Measurements from ENCODE around the gene RGS3.

Gene RGS3

DNA sequence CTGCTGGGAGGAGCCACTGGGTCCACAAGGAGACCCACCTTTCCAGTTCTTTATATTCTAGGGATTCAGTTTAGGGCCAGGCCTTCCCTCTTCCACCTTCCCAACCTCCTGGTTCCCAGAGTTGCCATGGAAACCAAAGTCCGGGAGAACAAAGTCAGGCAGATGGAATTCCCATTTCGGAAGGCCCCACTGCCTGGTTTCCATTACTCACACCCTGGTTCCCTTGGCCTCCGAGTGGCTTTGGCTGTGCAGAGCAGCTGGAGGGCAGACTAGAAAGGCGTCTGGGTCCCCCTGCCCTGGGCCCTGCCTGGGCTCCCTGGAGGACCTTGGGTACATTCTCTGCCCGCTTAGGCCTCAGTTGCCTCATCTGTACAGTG, 136.1 kb downstream of the RGS3 start:
- TF ChIP-seq, protein P1, sequence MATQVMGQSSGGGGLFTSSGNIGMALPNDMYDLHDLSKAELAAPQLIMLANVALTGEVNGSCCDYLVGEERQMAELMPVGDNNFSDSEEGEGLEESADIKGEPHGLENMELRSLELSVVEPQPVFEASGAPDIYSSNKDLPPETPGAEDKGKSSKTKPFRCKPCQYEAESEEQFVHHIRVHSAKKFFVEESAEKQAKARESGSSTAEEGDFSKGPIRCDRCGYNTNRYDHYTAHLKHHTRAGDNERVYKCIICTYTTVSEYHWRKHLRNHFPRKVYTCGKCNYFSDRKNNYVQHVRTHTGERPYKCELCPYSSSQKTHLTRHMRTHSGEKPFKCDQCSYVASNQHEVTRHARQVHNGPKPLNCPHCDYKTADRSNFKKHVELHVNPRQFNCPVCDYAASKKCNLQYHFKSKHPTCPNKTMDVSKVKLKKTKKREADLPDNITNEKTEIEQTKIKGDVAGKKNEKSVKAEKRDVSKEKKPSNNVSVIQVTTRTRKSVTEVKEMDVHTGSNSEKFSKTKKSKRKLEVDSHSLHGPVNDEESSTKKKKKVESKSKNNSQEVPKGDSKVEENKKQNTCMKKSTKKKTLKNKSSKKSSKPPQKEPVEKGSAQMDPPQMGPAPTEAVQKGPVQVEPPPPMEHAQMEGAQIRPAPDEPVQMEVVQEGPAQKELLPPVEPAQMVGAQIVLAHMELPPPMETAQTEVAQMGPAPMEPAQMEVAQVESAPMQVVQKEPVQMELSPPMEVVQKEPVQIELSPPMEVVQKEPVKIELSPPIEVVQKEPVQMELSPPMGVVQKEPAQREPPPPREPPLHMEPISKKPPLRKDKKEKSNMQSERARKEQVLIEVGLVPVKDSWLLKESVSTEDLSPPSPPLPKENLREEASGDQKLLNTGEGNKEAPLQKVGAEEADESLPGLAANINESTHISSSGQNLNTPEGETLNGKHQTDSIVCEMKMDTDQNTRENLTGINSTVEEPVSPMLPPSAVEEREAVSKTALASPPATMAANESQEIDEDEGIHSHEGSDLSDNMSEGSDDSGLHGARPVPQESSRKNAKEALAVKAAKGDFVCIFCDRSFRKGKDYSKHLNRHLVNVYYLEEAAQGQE (IDR thresholded peaks at IDR 0.05; ENCODE audit: insufficient replicate concordance, low read depth) = no peak
- TF ChIP-seq POLR2AphosphoS5 (IDR thresholded peaks at IDR 0.05; ENCODE audit: low read depth) = no peak
- TF ChIP-seq, protein P2, sequence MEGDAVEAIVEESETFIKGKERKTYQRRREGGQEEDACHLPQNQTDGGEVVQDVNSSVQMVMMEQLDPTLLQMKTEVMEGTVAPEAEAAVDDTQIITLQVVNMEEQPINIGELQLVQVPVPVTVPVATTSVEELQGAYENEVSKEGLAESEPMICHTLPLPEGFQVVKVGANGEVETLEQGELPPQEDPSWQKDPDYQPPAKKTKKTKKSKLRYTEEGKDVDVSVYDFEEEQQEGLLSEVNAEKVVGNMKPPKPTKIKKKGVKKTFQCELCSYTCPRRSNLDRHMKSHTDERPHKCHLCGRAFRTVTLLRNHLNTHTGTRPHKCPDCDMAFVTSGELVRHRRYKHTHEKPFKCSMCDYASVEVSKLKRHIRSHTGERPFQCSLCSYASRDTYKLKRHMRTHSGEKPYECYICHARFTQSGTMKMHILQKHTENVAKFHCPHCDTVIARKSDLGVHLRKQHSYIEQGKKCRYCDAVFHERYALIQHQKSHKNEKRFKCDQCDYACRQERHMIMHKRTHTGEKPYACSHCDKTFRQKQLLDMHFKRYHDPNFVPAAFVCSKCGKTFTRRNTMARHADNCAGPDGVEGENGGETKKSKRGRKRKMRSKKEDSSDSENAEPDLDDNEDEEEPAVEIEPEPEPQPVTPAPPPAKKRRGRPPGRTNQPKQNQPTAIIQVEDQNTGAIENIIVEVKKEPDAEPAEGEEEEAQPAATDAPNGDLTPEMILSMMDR (IDR thresholded peaks at IDR 0.05; ENCODE audit: insufficient read depth, low read length) = no peak
- TF ChIP-seq GABPA (IDR thresholded peaks at IDR 0.05; ENCODE audit: low read depth) = no peak
- TF ChIP-seq SPI1 (IDR thresholded peaks at IDR 0.05; ENCODE audit: borderline replicate concordance, low read depth) = no peak
- H3K4me3 ChIP-seq (replicated peaks; ENCODE audit: insufficient read depth, low read length) = no peak overlapping the region
- H3K27ac ChIP-seq (replicated peaks) = no peak overlapping the region
- DNase-seq (ENCODE audit: low read depth in 1 of 2, low spot score in 1 of 2) = no peak
- H3K27me3 ChIP-seq (ENCODE audit: insufficient read depth, poor library complexity, severe bottlenecking) = no peaks in the 10 kb centered on the region

DNA sequence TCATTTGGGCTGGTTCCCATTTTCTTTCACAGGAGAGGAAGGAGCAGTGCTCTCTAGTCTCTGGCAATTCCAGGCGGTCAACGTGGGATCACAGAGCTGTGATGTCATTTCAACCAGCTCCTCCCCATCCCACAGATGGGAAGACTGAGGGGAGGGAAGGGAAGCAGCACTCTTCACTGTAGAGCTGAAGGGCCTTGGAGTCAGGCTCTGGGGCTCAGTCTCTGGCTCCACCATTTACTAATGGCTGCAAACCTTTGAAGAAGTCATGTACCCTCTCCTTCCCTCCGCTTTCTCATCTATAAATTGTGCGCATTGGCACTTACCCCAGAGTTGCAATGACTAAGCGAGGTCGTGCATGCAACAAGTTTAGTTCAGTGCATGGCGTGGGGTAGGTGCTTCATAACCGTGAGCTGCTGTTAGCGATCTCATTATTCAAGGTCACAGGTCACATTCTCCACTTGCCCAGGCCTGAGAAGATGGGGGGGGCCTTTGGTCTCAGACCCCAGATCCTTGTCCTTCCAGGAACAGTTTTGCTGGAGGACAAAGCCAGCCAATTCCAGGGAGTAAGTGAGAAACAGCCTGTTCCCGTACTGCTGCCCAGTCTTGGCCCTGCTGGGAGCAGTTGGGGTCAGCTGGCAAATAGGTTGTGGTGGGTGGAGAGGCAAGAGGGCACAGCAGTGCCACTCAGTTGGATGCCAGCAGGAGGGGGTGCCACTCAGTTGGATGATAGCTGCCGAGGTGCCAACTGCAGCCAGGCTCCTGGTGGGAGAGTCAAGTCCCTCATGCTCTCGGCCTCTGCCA, 136.7 kb downstream of the RGS3 start:
- Histone ChIP-seq H3K4me3 (replicated peaks; ENCODE audit: insufficient read depth, low read length) (no peak overlapping the region), H3K27ac (replicated peaks) (no peak overlapping the region), H3K27me3 (ENCODE audit: insufficient read depth, poor library complexity, severe bottlenecking) (no peaks in the 10 kb centered on the region)
- no peak for DNase-seq (ENCODE audit: low read depth in 1 of 2, low spot score in 1 of 2)
- TF ChIP-seq, protein P2 (IDR thresholded peaks at IDR 0.05; ENCODE audit: insufficient read depth, low read length) = no peak
- TF ChIP-seq POLR2AphosphoS5 (IDR thresholded peaks at IDR 0.05; ENCODE audit: low read depth) (no peak), GABPA (IDR thresholded peaks at IDR 0.05; ENCODE audit: low read depth) (no peak), SPI1 (IDR thresholded peaks at IDR 0.05; ENCODE audit: borderline replicate concordance, low read depth) (no peak)
- TF ChIP-seq, protein P1 (IDR thresholded peaks at IDR 0.05; ENCODE audit: insufficient replicate concordance, low read depth) = no peak

DNA sequence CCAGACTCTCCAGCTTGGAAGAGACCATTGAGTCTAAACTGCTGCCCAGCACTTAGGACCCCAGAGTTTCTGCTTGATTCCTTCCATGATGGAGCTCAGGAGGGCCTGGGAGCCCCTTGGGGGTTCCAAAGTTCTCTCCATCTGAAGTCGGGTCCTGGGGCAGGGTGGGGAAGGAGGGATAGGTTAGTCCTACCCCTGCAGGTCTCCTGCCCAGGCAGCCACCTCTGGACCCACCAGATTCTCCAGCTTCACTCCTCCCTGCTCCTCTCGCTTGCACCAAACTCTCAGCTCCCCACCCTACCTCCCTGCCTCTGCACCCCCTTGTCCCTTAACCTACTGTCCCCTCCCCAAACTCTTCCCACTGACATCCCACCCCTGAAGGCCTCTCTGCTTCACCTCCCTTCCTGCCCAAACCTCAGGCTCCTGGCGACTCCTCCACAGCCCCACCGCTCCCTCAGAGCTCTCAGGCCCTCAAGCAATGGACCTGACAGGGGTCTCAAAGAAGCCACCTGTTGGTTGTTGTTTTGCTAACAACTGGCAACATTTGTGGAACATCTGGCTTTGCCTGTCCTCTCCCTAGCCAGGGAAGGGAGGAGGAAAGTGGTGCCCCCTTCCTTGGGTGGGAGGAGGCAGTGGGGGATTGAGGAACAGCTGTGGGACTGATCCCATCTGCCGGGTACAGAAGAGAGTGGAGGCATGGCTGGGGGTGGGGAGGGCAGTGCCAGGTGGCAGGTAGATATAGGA, 137.5 kb downstream of the RGS3 start:
- Histone ChIP-seq H3K27me3 (ENCODE audit: insufficient read depth, poor library complexity, severe bottlenecking) (no peaks in the 10 kb centered on the region), H3K27ac (replicated peaks) (no peak overlapping the region), H3K4me3 (replicated peaks; ENCODE audit: insufficient read depth, low read length) (no peak overlapping the region)
- TF ChIP-seq GABPA (IDR thresholded peaks at IDR 0.05; ENCODE audit: low read depth) (no peak), SPI1 (IDR thresholded peaks at IDR 0.05; ENCODE audit: borderline replicate concordance, low read depth) (no peak), POLR2AphosphoS5 (IDR thresholded peaks at IDR 0.05; ENCODE audit: low read depth) (no peak)
- TF ChIP-seq, protein P2 (IDR thresholded peaks at IDR 0.05; ENCODE audit: insufficient read depth, low read length) = no peak
- TF ChIP-seq, protein P1 (IDR thresholded peaks at IDR 0.05; ENCODE audit: insufficient replicate concordance, low read depth) = no peak
- no peak for DNase-seq (ENCODE audit: low read depth in 1 of 2, low spot score in 1 of 2)
